ENCODE data around the gene SEMA4D. TPM values are rescaled to one million over a fixed set of nuclear protein-coding genes. Genes with fewer than 3 reads are reported as not detected.

The SEMA4D gene
- total and polyA plus RNA-seq, 2 of the 13 experiments (the other 11 are each of a cell fraction or from before 2014, with no cell fraction given), result 0.13 to 0.16 TPM

DNA sequence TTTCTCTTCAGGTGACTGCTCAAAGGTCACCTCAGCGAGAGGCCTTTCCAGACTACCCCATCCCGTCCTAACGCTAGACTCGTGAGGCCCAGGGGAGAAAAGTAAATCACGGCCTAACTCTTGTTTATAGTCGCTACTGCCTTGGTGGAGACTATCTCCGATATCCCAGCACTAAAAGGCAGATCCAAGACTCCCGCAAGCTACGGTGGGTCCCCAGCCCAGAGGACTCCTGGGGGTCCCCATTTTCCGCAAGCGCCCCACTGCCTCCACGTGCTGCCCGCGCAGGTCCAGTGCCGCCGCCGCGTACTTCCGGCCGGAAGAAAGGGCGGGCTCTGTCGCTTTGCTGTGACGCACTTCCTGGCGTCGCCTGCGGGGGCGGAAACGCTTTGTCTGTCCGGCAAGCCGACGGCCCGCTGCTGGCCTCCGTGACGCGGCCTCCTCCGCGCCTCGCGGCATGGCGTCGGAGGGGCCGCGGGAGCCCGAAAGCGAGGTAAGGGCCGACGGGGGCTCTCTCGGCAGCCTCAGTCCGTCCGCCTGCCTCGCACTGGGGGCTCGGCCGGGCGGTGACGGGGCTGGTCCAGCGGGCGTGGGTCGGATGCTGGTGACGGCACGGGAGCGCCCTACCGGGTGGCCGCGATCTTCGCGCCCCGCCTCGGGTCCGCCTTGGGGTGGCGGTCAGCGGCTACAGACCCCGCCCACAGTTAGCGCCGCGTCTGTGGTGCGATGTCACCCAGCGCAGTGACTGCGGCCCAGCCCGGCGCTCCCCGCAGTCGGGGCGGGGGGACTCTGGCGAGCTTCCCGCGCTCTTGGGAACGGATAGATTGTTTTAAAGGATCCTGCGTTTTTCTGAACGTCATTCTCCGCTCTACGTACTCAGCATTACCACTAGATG lies 179.5 kb downstream of the SEMA4D start, which contains the start of gene SECISBP2 (continued):
- TF ChIP-seq NR2C2 (CRISPR knock-in tag; IDR thresholded peaks at IDR 0.05; ENCODE audit: borderline replicate concordance) (peak; percentile 82), SAFB2 (CRISPR knock-in tag; IDR thresholded peaks at IDR 0.05; ENCODE audit: borderline replicate concordance, low read depth) (peak; percentile 98; the same call in 1 of the 2 replicates), TCF7 (IDR thresholded peaks at IDR 0.05; ENCODE audit: low read depth) (peak; percentile 17; the same call in 1 of the 2 replicates), KDM5A (IDR thresholded peaks at IDR 0.05; ENCODE audit: borderline replicate concordance, low read length) (peak; percentile 87), ZNF761 (CRISPR knock-in tag; conservative IDR thresholded peaks at IDR 0.05) (peak; percentile 72; the same call in 1 of the 2 replicates), ZNF614 (CRISPR knock-in tag; IDR thresholded peaks at IDR 0.05; ENCODE audit: borderline replicate concordance) (peak; percentile 52), ATM (IDR thresholded peaks at IDR 0.05; ENCODE audit: borderline replicate concordance) (no peak), CC2D1A (CRISPR knock-in tag; IDR thresholded peaks at IDR 0.05) (0 out of 2 replicates have a peak, but pooled peaks have one; percentile 65), ZNF205 (CRISPR knock-in tag; IDR thresholded peaks at IDR 0.05) (no peak; the same call in 1 of the 2 replicates), ZNF567 (CRISPR knock-in tag; IDR thresholded peaks at IDR 0.05; ENCODE audit: borderline replicate concordance) (peak; percentile 77; the same call in 1 of the 2 replicates), ZNF781 (CRISPR knock-in tag; IDR thresholded peaks at IDR 0.05; ENCODE audit: borderline replicate concordance, not compliant biosample characterization) (peak; percentile 78), CCAR2 (optimal IDR thresholded peaks at IDR 0.05; ENCODE audit: low read depth, low read length) (no peak), RXRA (CRISPR knock-in tag; IDR thresholded peaks at IDR 0.05) (peak; percentile 75; the same call in 1 of the 2 replicates), ZNF616 (CRISPR knock-in tag; IDR thresholded peaks at IDR 0.05; ENCODE audit: low read depth) (peak; percentile 40; the same call in 1 of the 2 replicates), BORCS8-MEF2B (CRISPR knock-in tag; IDR thresholded peaks at IDR 0.05) (peak; percentile 86), CBX5 (CRISPR knock-in tag; IDR thresholded peaks at IDR 0.05; ENCODE audit: borderline replicate concordance) (no peak; the same call in 1 of the 2 replicates)
- TF ChIP-seq, protein P1, sequence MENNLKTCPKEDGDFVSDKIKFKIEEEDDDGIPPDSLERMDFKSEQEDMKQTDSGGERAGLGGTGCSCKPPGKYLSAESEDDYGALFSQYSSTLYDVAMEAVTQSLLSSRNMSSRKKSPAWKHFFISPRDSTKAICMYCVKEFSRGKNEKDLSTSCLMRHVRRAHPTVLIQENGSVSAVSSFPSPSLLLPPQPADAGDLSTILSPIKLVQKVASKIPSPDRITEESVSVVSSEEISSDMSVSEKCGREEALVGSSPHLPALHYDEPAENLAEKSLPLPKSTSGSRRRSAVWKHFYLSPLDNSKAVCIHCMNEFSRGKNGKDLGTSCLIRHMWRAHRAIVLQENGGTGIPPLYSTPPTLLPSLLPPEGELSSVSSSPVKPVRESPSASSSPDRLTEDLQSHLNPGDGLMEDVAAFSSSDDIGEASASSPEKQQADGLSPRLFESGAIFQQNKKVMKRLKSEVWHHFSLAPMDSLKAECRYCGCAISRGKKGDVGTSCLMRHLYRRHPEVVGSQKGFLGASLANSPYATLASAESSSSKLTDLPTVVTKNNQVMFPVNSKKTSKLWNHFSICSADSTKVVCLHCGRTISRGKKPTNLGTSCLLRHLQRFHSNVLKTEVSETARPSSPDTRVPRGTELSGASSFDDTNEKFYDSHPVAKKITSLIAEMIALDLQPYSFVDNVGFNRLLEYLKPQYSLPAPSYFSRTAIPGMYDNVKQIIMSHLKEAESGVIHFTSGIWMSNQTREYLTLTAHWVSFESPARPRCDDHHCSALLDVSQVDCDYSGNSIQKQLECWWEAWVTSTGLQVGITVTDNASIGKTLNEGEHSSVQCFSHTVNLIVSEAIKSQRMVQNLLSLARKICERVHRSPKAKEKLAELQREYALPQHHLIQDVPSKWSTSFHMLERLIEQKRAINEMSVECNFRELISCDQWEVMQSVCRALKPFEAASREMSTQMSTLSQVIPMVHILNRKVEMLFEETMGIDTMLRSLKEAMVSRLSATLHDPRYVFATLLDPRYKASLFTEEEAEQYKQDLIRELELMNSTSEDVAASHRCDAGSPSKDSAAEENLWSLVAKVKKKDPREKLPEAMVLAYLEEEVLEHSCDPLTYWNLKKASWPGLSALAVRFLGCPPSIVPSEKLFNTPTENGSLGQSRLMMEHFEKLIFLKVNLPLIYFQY (CRISPR knock-in tag; IDR thresholded peaks at IDR 0.05; ENCODE audit: borderline replicate concordance), result no peak; the same call in none of the 2 replicates
- TF ChIP-seq, protein P2, sequence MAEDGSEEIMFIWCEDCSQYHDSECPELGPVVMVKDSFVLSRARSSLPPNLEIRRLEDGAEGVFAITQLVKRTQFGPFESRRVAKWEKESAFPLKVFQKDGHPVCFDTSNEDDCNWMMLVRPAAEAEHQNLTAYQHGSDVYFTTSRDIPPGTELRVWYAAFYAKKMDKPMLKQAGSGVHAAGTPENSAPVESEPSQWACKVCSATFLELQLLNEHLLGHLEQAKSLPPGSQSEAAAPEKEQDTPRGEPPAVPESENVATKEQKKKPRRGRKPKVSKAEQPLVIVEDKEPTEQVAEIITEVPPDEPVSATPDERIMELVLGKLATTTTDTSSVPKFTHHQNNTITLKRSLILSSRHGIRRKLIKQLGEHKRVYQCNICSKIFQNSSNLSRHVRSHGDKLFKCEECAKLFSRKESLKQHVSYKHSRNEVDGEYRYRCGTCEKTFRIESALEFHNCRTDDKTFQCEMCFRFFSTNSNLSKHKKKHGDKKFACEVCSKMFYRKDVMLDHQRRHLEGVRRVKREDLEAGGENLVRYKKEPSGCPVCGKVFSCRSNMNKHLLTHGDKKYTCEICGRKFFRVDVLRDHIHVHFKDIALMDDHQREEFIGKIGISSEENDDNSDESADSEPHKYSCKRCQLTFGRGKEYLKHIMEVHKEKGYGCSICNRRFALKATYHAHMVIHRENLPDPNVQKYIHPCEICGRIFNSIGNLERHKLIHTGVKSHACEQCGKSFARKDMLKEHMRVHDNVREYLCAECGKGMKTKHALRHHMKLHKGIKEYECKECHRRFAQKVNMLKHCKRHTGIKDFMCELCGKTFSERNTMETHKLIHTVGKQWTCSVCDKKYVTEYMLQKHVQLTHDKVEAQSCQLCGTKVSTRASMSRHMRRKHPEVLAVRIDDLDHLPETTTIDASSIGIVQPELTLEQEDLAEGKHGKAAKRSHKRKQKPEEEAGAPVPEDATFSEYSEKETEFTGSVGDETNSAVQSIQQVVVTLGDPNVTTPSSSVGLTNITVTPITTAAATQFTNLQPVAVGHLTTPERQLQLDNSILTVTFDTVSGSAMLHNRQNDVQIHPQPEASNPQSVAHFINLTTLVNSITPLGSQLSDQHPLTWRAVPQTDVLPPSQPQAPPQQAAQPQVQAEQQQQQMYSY (CRISPR knock-in tag; IDR thresholded peaks at IDR 0.05), result peak; percentile 58; the same call in 1 of the 2 replicates
- TF ChIP-seq, protein P3, sequence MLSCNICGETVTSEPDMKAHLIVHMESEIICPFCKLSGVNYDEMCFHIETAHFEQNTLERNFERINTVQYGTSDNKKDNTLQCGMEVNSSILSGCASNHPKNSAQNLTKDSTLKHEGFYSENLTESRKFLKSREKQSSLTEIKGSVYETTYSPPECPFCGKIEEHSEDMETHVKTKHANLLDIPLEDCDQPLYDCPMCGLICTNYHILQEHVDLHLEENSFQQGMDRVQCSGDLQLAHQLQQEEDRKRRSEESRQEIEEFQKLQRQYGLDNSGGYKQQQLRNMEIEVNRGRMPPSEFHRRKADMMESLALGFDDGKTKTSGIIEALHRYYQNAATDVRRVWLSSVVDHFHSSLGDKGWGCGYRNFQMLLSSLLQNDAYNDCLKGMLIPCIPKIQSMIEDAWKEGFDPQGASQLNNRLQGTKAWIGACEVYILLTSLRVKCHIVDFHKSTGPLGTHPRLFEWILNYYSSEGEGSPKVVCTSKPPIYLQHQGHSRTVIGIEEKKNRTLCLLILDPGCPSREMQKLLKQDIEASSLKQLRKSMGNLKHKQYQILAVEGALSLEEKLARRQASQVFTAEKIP (CRISPR knock-in tag; IDR thresholded peaks at IDR 0.05; ENCODE audit: borderline replicate concordance), result no peak
